Suprapubic skin (tissue), 4 donors: Measurements from ENCODE around the gene EME1.

ENCODE experiments used
- EP300 ChIP-seq: sonication (generic); formaldehyde crosslinking; IDR thresholded peaks from one replicate; pipeline ENCODE4 v1.6.1; 2017; ENCODE audit warnings: antibody characterized with exemption
- POLR2A ChIP-seq, 2 donors: fragments of 450-650 bp; IDR thresholded peaks; one replicate each; pipeline ENCODE4 v1.6.1; 2017; ENCODE audit warnings: antibody characterized with exemption in 2 of 2, mild to moderate bottlenecking in 2 of 2, moderate library complexity in 2 of 2
- POLR2AphosphoS5 ChIP-seq, 3 donors: sonication (generic); formaldehyde crosslinking; IDR thresholded peaks; one replicate each; pipeline ENCODE4 v1.6.1; 2017; ENCODE audit warnings: antibody characterized with exemption in 3 of 3
- TF ChIP-seq, protein P1 (sequence below), 2 donors: fragments of 200-600 bp in 1 of 2; fragments of 450-650 bp in 1 of 2; sonication (generic) in 1 of 2; IDR thresholded peaks; one replicate each; pipeline ENCODE4 v1.5.1; 2016 to 2019; ENCODE audit warnings: antibody characterized with exemption in 2 of 2, mild to moderate bottlenecking in 1 of 2, moderate library complexity in 1 of 2

DNA sequence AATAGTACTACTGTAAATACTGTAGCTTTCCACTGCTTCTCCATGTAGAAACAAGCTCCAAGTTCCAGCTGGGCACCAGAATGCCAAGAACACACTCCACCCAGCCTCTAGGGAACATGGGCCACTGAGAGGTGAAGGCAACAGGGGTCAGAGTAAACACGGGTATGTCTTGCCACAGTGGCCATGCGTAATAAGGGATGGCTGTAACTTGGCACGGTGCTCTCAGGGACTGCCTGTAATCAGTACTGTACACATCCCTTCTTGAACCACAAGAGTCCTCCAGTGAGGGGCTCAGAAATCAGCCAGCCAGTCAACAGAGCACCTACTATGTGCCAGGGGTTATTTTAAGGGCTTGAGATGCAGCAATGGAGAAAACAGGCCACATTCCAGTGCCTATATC, 13.5 kb downstream of the EME1 start:
- TF ChIP-seq POLR2A (IDR thresholded peaks at IDR 0.05) (no peak), EP300 (no peak), POLR2AphosphoS5 (IDR thresholded peaks at IDR 0.05) (no peak)
- TF ChIP-seq, protein P1, sequence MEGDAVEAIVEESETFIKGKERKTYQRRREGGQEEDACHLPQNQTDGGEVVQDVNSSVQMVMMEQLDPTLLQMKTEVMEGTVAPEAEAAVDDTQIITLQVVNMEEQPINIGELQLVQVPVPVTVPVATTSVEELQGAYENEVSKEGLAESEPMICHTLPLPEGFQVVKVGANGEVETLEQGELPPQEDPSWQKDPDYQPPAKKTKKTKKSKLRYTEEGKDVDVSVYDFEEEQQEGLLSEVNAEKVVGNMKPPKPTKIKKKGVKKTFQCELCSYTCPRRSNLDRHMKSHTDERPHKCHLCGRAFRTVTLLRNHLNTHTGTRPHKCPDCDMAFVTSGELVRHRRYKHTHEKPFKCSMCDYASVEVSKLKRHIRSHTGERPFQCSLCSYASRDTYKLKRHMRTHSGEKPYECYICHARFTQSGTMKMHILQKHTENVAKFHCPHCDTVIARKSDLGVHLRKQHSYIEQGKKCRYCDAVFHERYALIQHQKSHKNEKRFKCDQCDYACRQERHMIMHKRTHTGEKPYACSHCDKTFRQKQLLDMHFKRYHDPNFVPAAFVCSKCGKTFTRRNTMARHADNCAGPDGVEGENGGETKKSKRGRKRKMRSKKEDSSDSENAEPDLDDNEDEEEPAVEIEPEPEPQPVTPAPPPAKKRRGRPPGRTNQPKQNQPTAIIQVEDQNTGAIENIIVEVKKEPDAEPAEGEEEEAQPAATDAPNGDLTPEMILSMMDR (IDR thresholded peaks at IDR 0.05), result no peak
